ENCODE results near the gene CRADD.

CRADD gene

DNA sequence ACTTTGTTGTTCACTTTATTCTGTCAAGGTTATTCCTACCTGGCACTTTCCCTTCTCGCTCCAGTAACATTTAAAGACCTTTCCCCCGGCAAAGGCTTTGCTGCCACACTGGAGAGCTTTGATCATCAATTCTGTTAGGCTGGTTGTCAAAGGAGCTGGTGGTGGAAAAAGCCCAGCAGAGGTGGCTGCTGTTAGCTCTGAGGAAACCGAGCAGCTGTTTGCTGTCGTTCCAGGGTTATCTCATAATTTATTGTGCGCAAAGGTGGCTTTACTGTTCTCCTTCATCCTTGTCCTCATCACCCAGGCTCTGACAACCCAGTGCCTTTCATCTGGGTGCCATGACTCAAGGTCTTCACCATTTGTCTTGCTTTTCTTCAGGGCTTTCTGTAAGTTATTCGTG lies 38.2 kb upstream of the CRADD start:
- TF ChIP-seq TCF12 (IDR thresholded peaks at IDR 0.05; ENCODE audit: low read depth) (no peak), RAD21 (IDR thresholded peaks at IDR 0.05; ENCODE audit: low read depth) (no peak), TAF1 (IDR thresholded peaks at IDR 0.05; ENCODE audit: low read depth) (no peak), EGR1 (IDR thresholded peaks at IDR 0.05) (no peak), ZBTB7A (IDR thresholded peaks at IDR 0.05; ENCODE audit: low read depth) (no peak)
- TF ChIP-seq, protein P1, sequence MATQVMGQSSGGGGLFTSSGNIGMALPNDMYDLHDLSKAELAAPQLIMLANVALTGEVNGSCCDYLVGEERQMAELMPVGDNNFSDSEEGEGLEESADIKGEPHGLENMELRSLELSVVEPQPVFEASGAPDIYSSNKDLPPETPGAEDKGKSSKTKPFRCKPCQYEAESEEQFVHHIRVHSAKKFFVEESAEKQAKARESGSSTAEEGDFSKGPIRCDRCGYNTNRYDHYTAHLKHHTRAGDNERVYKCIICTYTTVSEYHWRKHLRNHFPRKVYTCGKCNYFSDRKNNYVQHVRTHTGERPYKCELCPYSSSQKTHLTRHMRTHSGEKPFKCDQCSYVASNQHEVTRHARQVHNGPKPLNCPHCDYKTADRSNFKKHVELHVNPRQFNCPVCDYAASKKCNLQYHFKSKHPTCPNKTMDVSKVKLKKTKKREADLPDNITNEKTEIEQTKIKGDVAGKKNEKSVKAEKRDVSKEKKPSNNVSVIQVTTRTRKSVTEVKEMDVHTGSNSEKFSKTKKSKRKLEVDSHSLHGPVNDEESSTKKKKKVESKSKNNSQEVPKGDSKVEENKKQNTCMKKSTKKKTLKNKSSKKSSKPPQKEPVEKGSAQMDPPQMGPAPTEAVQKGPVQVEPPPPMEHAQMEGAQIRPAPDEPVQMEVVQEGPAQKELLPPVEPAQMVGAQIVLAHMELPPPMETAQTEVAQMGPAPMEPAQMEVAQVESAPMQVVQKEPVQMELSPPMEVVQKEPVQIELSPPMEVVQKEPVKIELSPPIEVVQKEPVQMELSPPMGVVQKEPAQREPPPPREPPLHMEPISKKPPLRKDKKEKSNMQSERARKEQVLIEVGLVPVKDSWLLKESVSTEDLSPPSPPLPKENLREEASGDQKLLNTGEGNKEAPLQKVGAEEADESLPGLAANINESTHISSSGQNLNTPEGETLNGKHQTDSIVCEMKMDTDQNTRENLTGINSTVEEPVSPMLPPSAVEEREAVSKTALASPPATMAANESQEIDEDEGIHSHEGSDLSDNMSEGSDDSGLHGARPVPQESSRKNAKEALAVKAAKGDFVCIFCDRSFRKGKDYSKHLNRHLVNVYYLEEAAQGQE (IDR thresholded peaks at IDR 0.05; ENCODE audit: low read depth): no peak

DNA sequence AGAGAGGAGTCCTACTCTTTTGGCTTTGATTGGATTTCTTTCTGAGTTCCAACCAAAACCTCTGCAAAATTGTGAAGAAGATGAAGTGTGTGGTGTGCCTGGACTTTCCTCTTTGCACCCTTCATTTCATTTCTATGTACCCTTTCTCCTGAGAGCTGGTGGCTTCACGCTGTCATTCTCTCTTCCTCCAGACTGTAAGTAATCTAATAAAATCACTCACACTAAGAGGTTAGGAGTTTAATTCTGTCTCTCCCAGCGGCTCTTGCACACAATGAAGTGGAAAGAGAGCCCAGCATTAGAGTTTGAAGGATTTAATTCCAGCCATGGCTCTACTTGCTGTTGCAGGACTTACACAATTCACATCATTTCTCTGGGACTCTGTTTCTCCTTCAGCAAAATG lies 37.8 kb upstream of the CRADD start:
- TF ChIP-seq NFIC (IDR thresholded peaks at IDR 0.05) (no peak), TEAD4 (IDR thresholded peaks at IDR 0.05) (no peak), RAD21 (IDR thresholded peaks at IDR 0.05; ENCODE audit: low read depth) (no peak), ZBTB7A (IDR thresholded peaks at IDR 0.05; ENCODE audit: low read depth) (no peak), TCF12 (IDR thresholded peaks at IDR 0.05; ENCODE audit: low read depth) (no peak), CEBPB (IDR thresholded peaks at IDR 0.05) (no peak), EGR1 (IDR thresholded peaks at IDR 0.05) (no peak), CREB1 (IDR thresholded peaks at IDR 0.05; ENCODE audit: low read depth) (no peak), YY1 (IDR thresholded peaks at IDR 0.05; ENCODE audit: low read depth) (no peak)
- TF ChIP-seq, protein P2, sequence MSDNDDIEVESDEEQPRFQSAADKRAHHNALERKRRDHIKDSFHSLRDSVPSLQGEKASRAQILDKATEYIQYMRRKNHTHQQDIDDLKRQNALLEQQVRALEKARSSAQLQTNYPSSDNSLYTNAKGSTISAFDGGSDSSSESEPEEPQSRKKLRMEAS (IDR thresholded peaks at IDR 0.05): no peak
- TF ChIP-seq, protein P1 (IDR thresholded peaks at IDR 0.05; ENCODE audit: low read depth): no peak

DNA sequence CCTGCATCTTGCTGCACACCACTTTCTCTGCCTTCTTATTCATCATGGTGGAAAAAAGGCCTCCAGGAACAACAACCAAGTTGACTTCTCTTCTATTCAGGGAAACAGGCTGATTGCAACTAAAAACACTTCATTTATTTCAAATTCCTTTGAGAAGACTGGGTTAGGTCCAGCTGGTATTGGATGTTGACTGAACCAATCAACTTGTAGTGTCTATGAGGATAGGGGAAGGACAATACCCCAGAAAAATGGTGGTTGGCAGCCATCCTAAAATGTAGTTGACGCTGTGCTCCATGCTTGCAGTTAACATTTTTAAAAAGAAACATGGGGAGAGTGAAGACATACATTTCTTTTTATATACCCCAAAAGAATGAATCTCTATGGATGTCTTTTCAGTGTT lies 34.4 kb upstream of the CRADD start:
- TF ChIP-seq CREB1 (IDR thresholded peaks at IDR 0.05; ENCODE audit: low read depth): no peak
- TF ChIP-seq FOXM1 (IDR thresholded peaks at IDR 0.05; ENCODE audit: borderline replicate concordance, low read depth): no peak
- no peak for TF ChIP-seq TCF12 (IDR thresholded peaks at IDR 0.05; ENCODE audit: low read depth)
- TF ChIP-seq, protein P1 (IDR thresholded peaks at IDR 0.05; ENCODE audit: low read depth): no peak
- no peak for TF ChIP-seq ZBTB7A (IDR thresholded peaks at IDR 0.05; ENCODE audit: low read depth)
- TF ChIP-seq TEAD4 (IDR thresholded peaks at IDR 0.05): no peak
- no peak for TF ChIP-seq NFIC (IDR thresholded peaks at IDR 0.05)
- no peak for TF ChIP-seq YY1 (IDR thresholded peaks at IDR 0.05; ENCODE audit: low read depth)
- no peak for TF ChIP-seq EP300 (IDR thresholded peaks at IDR 0.05; ENCODE audit: borderline replicate concordance)
- TF ChIP-seq RAD21 (IDR thresholded peaks at IDR 0.05; ENCODE audit: low read depth): no peak
- TF ChIP-seq, protein P3, sequence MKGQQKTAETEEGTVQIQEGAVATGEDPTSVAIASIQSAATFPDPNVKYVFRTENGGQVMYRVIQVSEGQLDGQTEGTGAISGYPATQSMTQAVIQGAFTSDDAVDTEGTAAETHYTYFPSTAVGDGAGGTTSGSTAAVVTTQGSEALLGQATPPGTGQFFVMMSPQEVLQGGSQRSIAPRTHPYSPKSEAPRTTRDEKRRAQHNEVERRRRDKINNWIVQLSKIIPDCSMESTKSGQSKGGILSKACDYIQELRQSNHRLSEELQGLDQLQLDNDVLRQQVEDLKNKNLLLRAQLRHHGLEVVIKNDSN (IDR thresholded peaks at IDR 0.05): no peak
- no peak for TF ChIP-seq EGR1 (IDR thresholded peaks at IDR 0.05)
- TF ChIP-seq CEBPB (IDR thresholded peaks at IDR 0.05): no peak
- TF ChIP-seq, protein P2 (IDR thresholded peaks at IDR 0.05): no peak
- no peak for TF ChIP-seq TAF1 (IDR thresholded peaks at IDR 0.05; ENCODE audit: low read depth)

DNA sequence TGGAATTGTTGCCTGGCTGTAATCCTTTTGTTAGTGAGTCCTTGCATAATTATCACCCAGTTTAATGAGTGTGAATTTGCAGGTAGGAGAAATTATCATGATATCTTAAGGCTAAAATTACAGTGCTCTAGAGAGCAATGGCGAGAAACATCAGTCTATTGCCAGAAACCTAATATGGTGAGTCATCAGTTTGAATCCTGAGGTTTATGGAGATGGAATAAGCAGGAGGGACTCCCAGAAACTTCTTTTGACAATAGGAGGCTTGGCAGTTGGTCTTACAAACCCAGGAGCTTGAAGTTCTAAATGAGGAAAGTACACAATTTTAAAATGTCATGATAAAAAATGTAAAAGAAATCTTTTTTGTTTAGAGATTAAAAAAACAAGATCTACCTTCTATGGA lies 31.5 kb upstream of the CRADD start:
- TF ChIP-seq NFIC (IDR thresholded peaks at IDR 0.05) (no peak), TCF12 (IDR thresholded peaks at IDR 0.05; ENCODE audit: low read depth) (no peak), TEAD4 (IDR thresholded peaks at IDR 0.05) (no peak), EGR1 (IDR thresholded peaks at IDR 0.05) (no peak), EP300 (IDR thresholded peaks at IDR 0.05; ENCODE audit: borderline replicate concordance) (no peak), YY1 (IDR thresholded peaks at IDR 0.05; ENCODE audit: low read depth) (no peak), TAF1 (IDR thresholded peaks at IDR 0.05; ENCODE audit: low read depth) (no peak)

DNA sequence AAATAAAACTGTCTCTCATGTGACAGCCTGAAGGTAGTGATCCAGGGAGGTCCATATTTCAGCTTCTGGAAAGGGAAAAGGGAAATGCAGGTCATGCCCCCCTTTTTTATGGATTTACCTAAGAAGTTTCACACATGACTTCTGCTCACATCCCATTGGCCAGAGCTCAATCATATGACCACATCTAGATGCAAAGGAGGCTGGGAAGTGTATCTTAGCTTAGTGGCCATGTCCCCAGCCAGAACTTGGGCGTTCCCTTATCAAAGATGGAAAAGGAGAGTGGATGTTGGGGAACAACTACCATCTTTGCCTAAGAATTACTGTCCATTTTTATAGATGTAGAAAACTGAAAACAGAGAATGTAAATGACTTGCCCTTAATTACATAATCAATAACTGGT lies 26.5 kb upstream of the CRADD start:
- TF ChIP-seq TAF1 (IDR thresholded peaks at IDR 0.05; ENCODE audit: low read depth) (no peak), RAD21 (IDR thresholded peaks at IDR 0.05; ENCODE audit: low read depth) (no peak)
- TF ChIP-seq, protein P3 (IDR thresholded peaks at IDR 0.05): peak; percentile 38; the same call in 1 of the 2 replicates
